Testis (tissue), 3 donors: Measurements from ENCODE around the gene KLHDC9. TPM values are rescaled to one million over a fixed set of nuclear protein-coding genes. Genes with fewer than 3 reads are reported as not detected.

Source experiments
- DNase-seq: peaks from one replicate; pipeline ENCODE4 v3.0.0-alpha.2; 2019
- H3K27ac ChIP-seq, 2 donors: fragments of 200-600 bp; sonication (generic); one replicate each; pipeline ENCODE4 v1.5.1; 2019
- H3K27me3 ChIP-seq: fragments of 200-600 bp; sonication (generic); one replicate; pipeline ENCODE4 v1.5.1; 2019
- H3K36me3 ChIP-seq: fragments of 200-600 bp; sonication (generic); one replicate; pipeline ENCODE4 v1.5.1; 2017; ENCODE audit warnings: low read depth; ENCODE audit errors: missing control alignments
- H3K4me1 ChIP-seq: fragments of 200-600 bp; sonication (generic); one replicate; pipeline ENCODE4 v1.5.1; 2019
- H3K4me3 ChIP-seq, 2 donors: fragments of 200-600 bp; sonication (generic); one replicate each; pipeline ENCODE4 v1.5.1; 2017 to 2019
- H3K9me3 ChIP-seq: fragments of 200-600 bp; sonication (generic); one replicate; pipeline ENCODE4 v1.5.1; 2017
- POLR2A ChIP-seq: fragments of 450-650 bp; IDR thresholded peaks from one replicate; pipeline ENCODE4 v1.6.1; 2017; ENCODE audit warnings: antibody characterized with exemption, mild to moderate bottlenecking, moderate library complexity
- WGBS, 2 donors: methylation state at CpG; one replicate each; pipeline ENCODE4 v1.1.5; 2018; 5-methylcytosine and 5-hydroxymethylcytosine counted together
- intact Hi-C: fragments of 100-400 bp; cut with DNase I; formaldehyde crosslinking; loops from one replicate; pipeline ENCODE4 v1.15.1; 2023; ENCODE audit warnings: low total_unique reads
- polyA plus RNA-seq: library from polyadenylated mRNA; stranded (reverse); fragments of 350-450 nt; fragmentation: Illumina TruSeq; extraction: RNeasy Lipid Tissue Mini Kit (QIAGEN cat#74804); gene quantifications from one replicate; pipeline ENCODE4 v1.2.3, GENCODE V29; 2014; ENCODE audit warnings: low read depth, low replicate concordance; ENCODE audit not compliant: insufficient read depth
- total RNA-seq, 2 donors: library from RNA; depleted of rRNA; stranded (reverse); fragments of >200 nt; gene quantifications; one replicate each; pipeline ENCODE4 v1.2.3, GENCODE V29; 2016
- TF ChIP-seq, protein P1 (sequence below), 3 experiments: fragments of 450-650 bp in 2 of 3; fragments of 200-600 bp in 1 of 3; sonication (generic) in 1 of 3; IDR thresholded peaks; one replicate each; pipeline ENCODE4 v1.5.1; 2016 to 2019; ENCODE audit warnings: antibody characterized with exemption in 3 of 3, mild to moderate bottlenecking in 2 of 3, moderate library complexity in 1 of 3

KLHDC9 gene
- total and polyA plus RNA-seq, 3 donors from 2014 or later = 55.8 to 144 (median 57.2) TPM

- WGBS, 2 donors = 81% methylated on average over 5 of the region's 5 CpGs
- no peak overlapping the region for H3K4me3 ChIP-seq
- intact Hi-C loops = no loop called here
- no peaks in the 10 kb centered on the region for H3K27me3 ChIP-seq
- H3K36me3 ChIP-seq = no peaks in the 10 kb centered on the region
- DNase-seq = no peak
- no peaks in the 10 kb centered on the region for H3K9me3 ChIP-seq
- no peak for TF ChIP-seq POLR2A
- TF ChIP-seq, protein P1, sequence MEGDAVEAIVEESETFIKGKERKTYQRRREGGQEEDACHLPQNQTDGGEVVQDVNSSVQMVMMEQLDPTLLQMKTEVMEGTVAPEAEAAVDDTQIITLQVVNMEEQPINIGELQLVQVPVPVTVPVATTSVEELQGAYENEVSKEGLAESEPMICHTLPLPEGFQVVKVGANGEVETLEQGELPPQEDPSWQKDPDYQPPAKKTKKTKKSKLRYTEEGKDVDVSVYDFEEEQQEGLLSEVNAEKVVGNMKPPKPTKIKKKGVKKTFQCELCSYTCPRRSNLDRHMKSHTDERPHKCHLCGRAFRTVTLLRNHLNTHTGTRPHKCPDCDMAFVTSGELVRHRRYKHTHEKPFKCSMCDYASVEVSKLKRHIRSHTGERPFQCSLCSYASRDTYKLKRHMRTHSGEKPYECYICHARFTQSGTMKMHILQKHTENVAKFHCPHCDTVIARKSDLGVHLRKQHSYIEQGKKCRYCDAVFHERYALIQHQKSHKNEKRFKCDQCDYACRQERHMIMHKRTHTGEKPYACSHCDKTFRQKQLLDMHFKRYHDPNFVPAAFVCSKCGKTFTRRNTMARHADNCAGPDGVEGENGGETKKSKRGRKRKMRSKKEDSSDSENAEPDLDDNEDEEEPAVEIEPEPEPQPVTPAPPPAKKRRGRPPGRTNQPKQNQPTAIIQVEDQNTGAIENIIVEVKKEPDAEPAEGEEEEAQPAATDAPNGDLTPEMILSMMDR (IDR thresholded peaks at IDR 0.05) = no peak
- no peak overlapping the region for H3K27ac ChIP-seq
- H3K4me1 ChIP-seq = no peaks in the 10 kb centered on the region
These were observed 17.4 kb upstream of the KLHDC9 start for GRCh38 chr1:161080441-161081405.

- no peak for DNase-seq
- no peaks in the 10 kb centered on the region for H3K9me3 ChIP-seq
- no peaks in the 10 kb centered on the region for H3K36me3 ChIP-seq
- no peak for TF ChIP-seq POLR2A
- TF ChIP-seq, protein P1 (IDR thresholded peaks at IDR 0.05) = no peak
- H3K27ac ChIP-seq = no peak overlapping the region
- H3K4me3 ChIP-seq = no peak overlapping the region
- 72 to 75% methylated on average over 5 of the region's 5 CpGs for WGBS, 2 donors
- H3K27me3 ChIP-seq = no peaks in the 10 kb centered on the region
- no peaks in the 10 kb centered on the region for H3K4me1 ChIP-seq
- intact Hi-C loops = no loop called here
These were observed 16.6 kb upstream of the KLHDC9 start for GRCh38 chr1:161081519-161081918.

- no peaks in the 10 kb centered on the region for H3K27me3 ChIP-seq
- no peaks in the 10 kb centered on the region for H3K9me3 ChIP-seq
- no peak overlapping the region for H3K4me3 ChIP-seq
- 54 to 63% methylated on average over 2 of the region's 2 CpGs for WGBS, 2 donors
- TF ChIP-seq POLR2A = no peak
- TF ChIP-seq, protein P1 (IDR thresholded peaks at IDR 0.05) = no peak
- no peaks in the 10 kb centered on the region for H3K36me3 ChIP-seq
- DNase-seq = no peak
- no peaks in the 10 kb centered on the region for H3K4me1 ChIP-seq
- intact Hi-C loops = no loop called here
- no peak overlapping the region for H3K27ac ChIP-seq
These were observed 15.7 kb upstream of the KLHDC9 start for GRCh38 chr1:161082483-161082882.

DNA sequence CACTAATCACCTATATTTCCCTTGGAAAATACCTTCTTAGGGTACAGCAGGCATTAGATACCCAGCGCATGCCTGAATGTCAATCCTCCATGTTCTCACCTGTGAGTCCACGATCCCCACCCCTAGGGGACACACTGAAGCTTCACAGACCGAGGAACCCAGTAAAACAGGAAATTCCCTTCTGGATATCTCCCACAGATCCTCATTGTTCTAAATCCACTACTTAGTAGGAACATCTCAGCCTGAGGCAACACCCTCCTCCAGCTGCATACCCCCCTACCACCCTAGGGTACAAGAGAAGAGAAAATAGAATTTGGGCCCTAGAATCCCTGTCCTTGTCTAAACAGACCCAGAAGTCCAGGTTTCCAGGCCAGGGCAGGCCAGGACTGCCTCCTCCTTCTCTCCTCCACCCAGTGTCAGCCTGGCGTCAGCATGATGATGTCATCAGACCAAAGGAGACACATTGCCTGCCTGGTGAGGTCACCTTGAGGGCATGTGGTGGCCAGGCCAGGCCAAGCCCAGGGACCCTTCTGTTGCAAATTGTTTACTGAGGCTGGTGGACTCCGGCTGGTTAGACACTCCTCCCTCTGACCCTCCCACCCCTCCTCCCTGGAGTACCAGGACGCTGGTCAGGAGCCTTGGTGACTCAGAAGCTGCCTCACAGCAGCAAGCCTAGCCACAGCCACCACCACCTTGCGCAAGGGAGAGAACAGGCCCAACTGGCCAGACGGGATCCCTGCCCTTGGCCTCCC is 15.0 kb upstream of the KLHDC9 start:
- WGBS, 2 donors = 70 to 89% methylated on average over 4 to 8 of the region's 8 CpGs
- H3K27me3 ChIP-seq = no peaks in the 10 kb centered on the region
- DNase-seq = peak; percentile 23
- TF ChIP-seq POLR2A = no peak
- TF ChIP-seq, protein P1 (IDR thresholded peaks at IDR 0.05) = no peak
- no peaks in the 10 kb centered on the region for H3K36me3 ChIP-seq
- intact Hi-C loops = no loop called here
- no peaks in the 10 kb centered on the region for H3K4me1 ChIP-seq
- H3K27ac ChIP-seq = no peak overlapping the region
- no peaks in the 10 kb centered on the region for H3K9me3 ChIP-seq
- H3K4me3 ChIP-seq = no peak overlapping the region
